ENCODE measurements around the gene ACOXL. TPM values are rescaled to one million over a fixed set of nuclear protein-coding genes. Genes with fewer than 3 reads are reported as not detected.
A peak's percentile ranks its signal among the peaks of the same experiment; 100 is the strongest.

The ACOXL gene
- total and polyA plus RNA-seq, 9 of the 15 experiments (the other 6 are each of a cell fraction or from before 2014, with no cell fraction given), result 0.31 to 0.56 TPM; not detected in 7

DNA sequence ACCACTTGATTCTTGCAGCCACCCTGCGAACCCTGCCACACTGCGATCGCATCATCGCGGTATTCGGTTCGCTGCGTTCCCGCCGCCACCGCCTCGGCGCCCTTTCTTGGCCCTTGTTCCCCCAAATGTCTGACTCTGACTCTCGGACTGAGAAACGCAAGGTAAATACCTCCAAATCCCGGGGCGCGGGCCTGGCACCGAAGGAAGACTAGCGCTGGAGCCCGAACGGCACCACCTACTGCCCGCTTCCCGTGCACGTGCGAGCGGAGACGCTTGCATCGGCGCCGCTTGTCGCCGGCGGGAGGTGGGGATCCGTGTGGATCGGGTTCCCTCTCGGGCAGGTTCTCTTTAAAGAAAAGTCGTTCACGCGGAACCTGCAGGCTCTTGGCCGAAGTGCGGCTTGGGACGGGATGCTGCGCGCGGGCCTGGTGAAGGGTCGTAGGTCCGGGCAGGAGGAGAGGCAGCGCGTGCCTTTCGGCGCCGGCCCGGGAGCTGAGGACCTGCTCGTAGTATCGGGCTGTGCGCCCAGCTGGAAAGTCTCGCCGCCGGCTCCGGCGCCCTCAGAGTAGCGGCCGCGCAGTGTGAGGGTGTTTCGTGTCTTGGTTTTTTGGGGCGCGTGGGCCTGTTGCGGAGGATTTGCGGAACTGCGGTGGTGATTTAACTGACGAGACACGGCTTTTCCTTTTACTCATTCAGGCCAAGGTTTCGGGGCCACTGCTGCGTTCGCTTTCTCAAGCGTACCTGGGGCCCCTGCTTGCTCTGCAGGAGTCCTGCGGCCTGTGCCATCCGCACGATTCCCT lies 388.9 kb downstream of the ACOXL start (continued):
- TF ChIP-seq, protein P1, sequence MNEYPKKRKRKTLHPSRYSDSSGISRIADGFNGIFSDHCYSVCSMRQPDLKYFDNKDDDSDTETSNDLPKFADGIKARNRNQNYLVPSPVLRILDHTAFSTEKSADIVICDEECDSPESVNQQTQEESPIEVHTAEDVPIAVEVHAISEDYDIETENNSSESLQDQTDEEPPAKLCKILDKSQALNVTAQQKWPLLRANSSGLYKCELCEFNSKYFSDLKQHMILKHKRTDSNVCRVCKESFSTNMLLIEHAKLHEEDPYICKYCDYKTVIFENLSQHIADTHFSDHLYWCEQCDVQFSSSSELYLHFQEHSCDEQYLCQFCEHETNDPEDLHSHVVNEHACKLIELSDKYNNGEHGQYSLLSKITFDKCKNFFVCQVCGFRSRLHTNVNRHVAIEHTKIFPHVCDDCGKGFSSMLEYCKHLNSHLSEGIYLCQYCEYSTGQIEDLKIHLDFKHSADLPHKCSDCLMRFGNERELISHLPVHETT (CRISPR knock-in tag; conservative IDR thresholded peaks at IDR 0.05 in 1 of 2, IDR thresholded peaks at IDR 0.05 in 1 of 2), result 0 out of 4 replicates have a peak, but pooled peaks of 1 of the 2 experiments have one; percentile 31
- no peak for TF ChIP-seq OTX1 (CRISPR knock-in tag; IDR thresholded peaks at IDR 0.05)
- TF ChIP-seq NCOA2 (IDR thresholded peaks at IDR 0.05; ENCODE audit: partially characterized antibody in 2 of 2), result no peak
- TF ChIP-seq KDM1A (IDR thresholded peaks at IDR 0.05), result no peak
- no peak; the same call in 1 of the 2 replicates for TF ChIP-seq SOX6 (IDR thresholded peaks at IDR 0.05)
- no peak for TF ChIP-seq ZNF778 (CRISPR knock-in tag; IDR thresholded peaks at IDR 0.05)
- TF ChIP-seq, protein P2, sequence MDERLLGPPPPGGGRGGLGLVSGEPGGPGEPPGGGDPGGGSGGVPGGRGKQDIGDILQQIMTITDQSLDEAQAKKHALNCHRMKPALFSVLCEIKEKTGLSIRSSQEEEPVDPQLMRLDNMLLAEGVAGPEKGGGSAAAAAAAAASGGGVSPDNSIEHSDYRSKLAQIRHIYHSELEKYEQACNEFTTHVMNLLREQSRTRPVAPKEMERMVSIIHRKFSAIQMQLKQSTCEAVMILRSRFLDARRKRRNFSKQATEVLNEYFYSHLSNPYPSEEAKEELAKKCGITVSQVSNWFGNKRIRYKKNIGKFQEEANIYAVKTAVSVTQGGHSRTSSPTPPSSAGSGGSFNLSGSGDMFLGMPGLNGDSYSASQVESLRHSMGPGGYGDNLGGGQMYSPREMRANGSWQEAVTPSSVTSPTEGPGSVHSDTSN (CRISPR knock-in tag; IDR thresholded peaks at IDR 0.05; ENCODE audit: low read depth), result no peak
- TF ChIP-seq, protein P2 (tag; conservative IDR thresholded peaks at IDR 0.05; ENCODE audit: low read depth), result no peak
- TF ChIP-seq TRIM28 (IDR thresholded peaks at IDR 0.05), result no peak
- no peak for TF ChIP-seq TCFL5 (CRISPR knock-in tag; conservative IDR thresholded peaks at IDR 0.05)
- TF ChIP-seq, protein P3, sequence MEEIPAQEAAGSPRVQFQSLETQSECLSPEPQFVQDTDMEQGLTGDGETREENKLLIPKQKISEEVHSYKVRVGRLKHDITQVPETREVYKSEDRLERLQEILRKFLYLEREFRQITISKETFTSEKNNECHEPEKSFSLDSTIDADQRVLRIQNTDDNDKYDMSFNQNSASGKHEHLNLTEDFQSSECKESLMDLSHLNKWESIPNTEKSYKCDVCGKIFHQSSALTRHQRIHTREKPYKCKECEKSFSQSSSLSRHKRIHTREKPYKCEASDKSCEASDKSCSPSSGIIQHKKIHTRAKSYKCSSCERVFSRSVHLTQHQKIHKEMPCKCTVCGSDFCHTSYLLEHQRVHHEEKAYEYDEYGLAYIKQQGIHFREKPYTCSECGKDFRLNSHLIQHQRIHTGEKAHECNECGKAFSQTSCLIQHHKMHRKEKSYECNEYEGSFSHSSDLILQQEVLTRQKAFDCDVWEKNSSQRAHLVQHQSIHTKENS (CRISPR knock-in tag; IDR thresholded peaks at IDR 0.05), result no peak
- TF ChIP-seq GATA2 (CRISPR knock-in tag; IDR thresholded peaks at IDR 0.05), result no peak
- TF ChIP-seq NFYB (IDR thresholded peaks at IDR 0.05; ENCODE audit: extremely low read depth, insufficient read length), result no peak
- TF ChIP-seq L3MBTL2 (IDR thresholded peaks at IDR 0.05), result peak; percentile 55
- TF ChIP-seq, protein P4, sequence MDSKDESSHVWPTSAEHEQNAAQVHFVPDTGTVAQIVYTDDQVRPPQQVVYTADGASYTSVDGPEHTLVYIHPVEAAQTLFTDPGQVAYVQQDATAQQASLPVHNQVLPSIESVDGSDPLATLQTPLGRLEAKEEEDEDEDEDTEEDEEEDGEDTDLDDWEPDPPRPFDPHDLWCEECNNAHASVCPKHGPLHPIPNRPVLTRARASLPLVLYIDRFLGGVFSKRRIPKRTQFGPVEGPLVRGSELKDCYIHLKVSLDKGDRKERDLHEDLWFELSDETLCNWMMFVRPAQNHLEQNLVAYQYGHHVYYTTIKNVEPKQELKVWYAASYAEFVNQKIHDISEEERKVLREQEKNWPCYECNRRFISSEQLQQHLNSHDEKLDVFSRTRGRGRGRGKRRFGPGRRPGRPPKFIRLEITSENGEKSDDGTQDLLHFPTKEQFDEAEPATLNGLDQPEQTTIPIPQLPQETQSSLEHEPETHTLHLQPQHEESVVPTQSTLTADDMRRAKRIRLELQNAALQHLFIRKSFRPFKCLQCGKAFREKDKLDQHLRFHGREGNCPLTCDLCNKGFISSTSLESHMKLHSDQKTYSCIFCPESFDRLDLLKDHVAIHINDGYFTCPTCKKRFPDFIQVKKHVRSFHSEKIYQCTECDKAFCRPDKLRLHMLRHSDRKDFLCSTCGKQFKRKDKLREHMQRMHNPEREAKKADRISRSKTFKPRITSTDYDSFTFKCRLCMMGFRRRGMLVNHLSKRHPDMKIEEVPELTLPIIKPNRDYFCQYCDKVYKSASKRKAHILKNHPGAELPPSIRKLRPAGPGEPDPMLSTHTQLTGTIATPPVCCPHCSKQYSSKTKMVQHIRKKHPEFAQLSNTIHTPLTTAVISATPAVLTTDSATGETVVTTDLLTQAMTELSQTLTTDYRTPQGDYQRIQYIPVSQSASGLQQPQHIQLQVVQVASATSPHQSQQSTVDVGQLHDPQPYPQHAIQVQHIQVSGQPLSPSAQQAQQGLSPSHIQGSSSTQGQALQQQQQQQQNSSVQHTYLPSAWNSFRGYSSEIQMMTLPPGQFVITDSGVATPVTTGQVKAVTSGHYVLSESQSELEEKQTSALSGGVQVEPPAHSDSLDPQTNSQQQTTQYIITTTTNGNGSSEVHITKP (IDR thresholded peaks at IDR 0.05; ENCODE audit: partially characterized antibody), result no peak
- TF ChIP-seq NELFE (IDR thresholded peaks at IDR 0.05; ENCODE audit: insufficient read depth, insufficient read length), result no peak
- TF ChIP-seq CAMTA2 (CRISPR knock-in tag; conservative IDR thresholded peaks at IDR 0.05), result no peak
- TF ChIP-seq CBX1 (IDR thresholded peaks at IDR 0.05; ENCODE audit: low read depth), result peak; percentile 39; the same call in 1 of the 2 replicates
- no peak for TF ChIP-seq ZNF3 (CRISPR knock-in tag; IDR thresholded peaks at IDR 0.05)
- no peak for TF ChIP-seq ZNF274 (IDR thresholded peaks at IDR 0.05; ENCODE audit: borderline replicate concordance, low read depth, low read length)

Data from K562 (cell line).